ENCODE data around the gene VPS18.
"Not testable (repeated sequence)": the region's sequence is repeated elsewhere in the genome, so short reads cannot be mapped to it uniquely, and the experiment has no call there.

VPS18 gene

GRCh38 chr15:40856746-40857145 lies 37.5 kb upstream of the VPS18 start:
- no peak for DNase-seq (ENCODE audit: low read depth)
- no peak for TF ChIP-seq CTCF (conservative IDR thresholded peaks at IDR 0.05; ENCODE audit: low read length)
- H3K4me3 ChIP-seq (ENCODE audit: low read length), result no peak overlapping the region

- no peak overlapping the region for H3K4me3 ChIP-seq (ENCODE audit: low read length)
Observed at GRCh38 chr15:40857601-40858341, 36.5 kb upstream of the VPS18 start.

GRCh38 chr15:40858706-40859105 lies 35.5 kb upstream of the VPS18 start:
- TF ChIP-seq CTCF (conservative IDR thresholded peaks at IDR 0.05; ENCODE audit: low read length), result no peak
- no peak overlapping the region for H3K4me3 ChIP-seq (ENCODE audit: low read length)
- DNase-seq (ENCODE audit: low read depth), result no peak

More at GRCh38 chr15:40857601-40858341, 36.5 kb upstream of the VPS18 start:
- peak; percentile 44 for DNase-seq (ENCODE audit: low read depth)
- TF ChIP-seq CTCF (conservative IDR thresholded peaks at IDR 0.05; ENCODE audit: low read length), result peak; percentile 98

GRCh38 chr15:40859206-40859851 lies 34.9 kb upstream of the VPS18 start:
- peak; percentile 81 for TF ChIP-seq CTCF (conservative IDR thresholded peaks at IDR 0.05; ENCODE audit: low read length)
- no peak overlapping the region for H3K4me3 ChIP-seq (ENCODE audit: low read length)
- peak; percentile 60 for DNase-seq (ENCODE audit: low read depth)

- not testable (repeated sequence) for H3K4me3 ChIP-seq (ENCODE audit: low read length); DNase-seq (ENCODE audit: low read depth)
Observed at GRCh38 chr15:40861147-40861546, 33.1 kb upstream of the VPS18 start.

- no peak for TF ChIP-seq CTCF (conservative IDR thresholded peaks at IDR 0.05; ENCODE audit: low read length)
Observed at GRCh38 chr15:40863660-40864270, 30.5 kb upstream of the VPS18 start.

GRCh38 chr15:40867199-40867598 lies 27.1 kb upstream of the VPS18 start:
- no peak for TF ChIP-seq CTCF (conservative IDR thresholded peaks at IDR 0.05; ENCODE audit: low read length)
- H3K4me3 ChIP-seq (ENCODE audit: low read length), result no peak overlapping the region
- no peak for DNase-seq (ENCODE audit: low read depth)

More at GRCh38 chr15:40863660-40864270, 30.5 kb upstream of the VPS18 start:
- DNase-seq (ENCODE audit: low read depth), result no peak
- no peak overlapping the region for H3K4me3 ChIP-seq (ENCODE audit: low read length)
